Inferior parietal cortex (tissue), 1 donor: Measurements from ENCODE around the gene PRKCQ.

ENCODE experiments used
- DNase-seq: peaks from one replicate; pipeline ENCODE4 v3.0.0-alpha.2; 2016; ENCODE audit errors: extremely low spot score

Gene PRKCQ

DNA sequence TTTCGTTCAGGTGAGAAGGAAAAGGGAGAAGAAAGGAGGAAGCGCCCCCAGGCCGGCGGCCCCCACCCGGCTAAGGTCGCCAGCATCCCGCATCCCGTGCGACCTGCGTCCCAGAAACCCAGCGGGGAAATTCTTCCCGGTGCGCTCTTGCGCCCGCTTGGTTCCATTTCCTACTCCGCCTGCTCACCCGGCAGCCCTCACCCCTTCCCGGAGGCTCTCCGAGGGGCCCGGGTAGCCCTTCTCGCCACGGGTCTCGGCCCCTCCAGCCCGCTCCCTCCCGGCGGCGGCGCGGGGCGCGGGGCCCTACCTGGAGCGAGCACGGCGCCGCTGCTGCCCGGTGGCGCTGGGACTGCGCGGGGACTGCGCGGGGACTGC is at the start of gene PRKCQ:
PRKCQ (minus strand) TSS at position 373 of the 375 bp plus-strand sequence. CDS start 65,141 bp downstream, outside the sequence.
- no peak for DNase-seq

DNA sequence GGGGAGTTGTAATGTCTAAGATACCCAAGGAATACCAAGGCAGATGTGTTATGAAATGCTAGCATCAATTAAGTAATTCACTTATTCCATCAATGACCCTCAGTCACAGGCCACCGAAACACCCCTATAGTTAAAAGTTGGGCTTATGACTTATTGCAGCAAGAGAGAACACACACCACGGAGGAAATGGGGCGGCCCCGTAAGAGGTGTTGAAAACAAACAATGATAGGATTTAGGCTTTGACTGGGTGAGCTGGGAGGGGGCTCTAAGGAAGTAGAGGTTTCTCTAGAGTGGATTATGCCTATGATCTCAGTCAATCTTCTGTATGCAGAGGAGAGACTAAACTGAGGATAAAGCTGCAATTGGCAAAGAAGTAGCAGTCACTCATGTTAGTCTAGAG is 45.4 kb upstream of the PRKCQ start:
- DNase-seq, result no peak

DNA sequence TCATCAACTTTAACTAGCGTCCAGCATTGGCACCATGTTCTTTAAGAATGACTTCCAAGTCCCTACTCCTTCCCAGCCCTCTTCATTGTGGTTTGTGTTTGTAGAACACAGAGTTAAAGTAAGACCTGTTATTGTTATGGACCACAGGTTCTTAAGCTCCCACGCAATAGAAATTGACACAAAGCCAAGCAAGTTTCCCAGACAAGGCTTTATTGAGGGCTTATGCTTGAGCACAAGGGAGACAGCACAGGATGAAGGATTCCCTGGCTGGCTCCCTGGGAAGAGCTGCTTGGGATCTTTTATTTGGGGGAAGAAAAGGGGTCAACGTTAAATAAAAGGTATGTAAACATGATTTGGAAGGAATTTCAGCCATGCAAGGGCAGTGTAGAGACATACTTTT is 44.3 kb upstream of the PRKCQ start:
- no peak for DNase-seq

DNA sequence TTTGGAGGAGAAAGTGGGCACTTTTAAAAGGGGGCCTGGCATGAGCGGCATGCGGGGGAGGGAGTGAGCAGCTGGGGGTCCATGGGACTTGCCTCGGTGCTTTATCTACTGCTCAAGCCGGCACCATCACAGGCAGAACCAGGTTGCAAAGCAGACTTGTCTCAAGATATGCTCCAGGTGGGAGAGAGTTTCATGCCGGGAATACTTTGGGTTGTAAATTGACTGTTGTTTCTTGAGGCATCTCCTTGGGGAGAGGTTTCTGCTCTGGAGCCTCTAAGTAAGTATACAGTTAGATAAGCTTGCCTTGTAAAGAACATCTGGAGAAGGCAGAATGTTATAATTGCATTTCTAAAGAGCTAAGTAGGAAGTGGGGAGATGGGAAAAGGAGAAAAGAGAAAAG is 42.8 kb upstream of the PRKCQ start:
- DNase-seq, result no peak

DNA sequence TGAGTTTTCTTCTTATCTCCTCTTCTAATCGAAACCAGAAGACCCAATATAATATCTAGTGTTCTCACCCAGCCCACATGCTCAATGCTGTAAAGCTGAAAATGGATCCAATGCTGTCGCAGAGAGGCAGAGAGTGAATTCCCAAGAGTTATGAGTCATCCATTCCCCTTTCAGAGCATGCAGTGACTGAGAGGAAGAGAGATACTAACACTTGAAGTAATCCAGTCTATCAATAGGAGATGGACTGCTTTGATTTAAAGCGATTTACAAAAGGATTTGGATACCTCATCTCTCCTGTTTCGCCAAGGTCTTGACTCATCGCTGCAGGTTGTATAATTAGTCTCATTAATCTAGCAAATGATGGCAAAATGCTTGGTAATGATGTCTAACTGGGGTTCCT is 41.5 kb upstream of the PRKCQ start:
- peak; percentile 36 for DNase-seq

DNA sequence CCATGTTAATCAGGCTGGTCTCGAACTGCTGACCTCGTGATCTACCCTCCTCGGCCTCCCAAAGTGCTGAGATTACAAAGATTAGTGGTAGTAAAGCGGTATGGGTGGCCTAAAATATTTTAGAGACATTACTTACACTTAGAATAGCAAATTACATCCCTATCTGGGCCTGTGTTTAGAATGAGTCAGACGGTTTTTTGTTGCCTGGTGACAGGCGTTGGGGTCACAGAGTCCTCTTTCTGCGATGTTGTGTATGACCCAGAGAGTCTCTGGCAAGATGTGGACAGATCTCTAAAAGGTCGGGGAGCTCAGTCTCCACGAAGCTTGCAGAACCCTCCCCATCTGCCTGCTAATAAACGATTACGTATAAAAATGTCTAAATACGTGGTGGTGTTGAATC is 39.6 kb upstream of the PRKCQ start:
- DNase-seq, result no peak

DNA sequence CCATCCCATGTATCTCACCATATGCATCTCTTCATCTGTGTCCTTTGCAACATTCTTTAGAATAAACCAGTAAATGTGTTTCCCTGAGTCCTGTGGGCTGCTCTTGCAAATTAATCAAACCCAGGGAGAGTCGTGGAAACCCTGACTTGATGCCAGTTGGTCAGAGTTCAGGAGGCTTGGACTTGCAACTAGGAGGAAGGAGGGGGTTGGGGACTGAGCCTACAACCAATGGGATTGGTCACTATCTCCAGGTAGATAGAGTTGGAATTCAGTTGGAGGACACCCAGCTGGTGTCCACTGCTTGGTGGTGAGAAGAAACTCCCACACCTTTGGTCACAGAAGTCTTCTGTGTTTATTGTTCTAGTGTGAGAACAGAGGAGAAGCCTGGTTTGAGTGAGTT is 38.3 kb upstream of the PRKCQ start:
- no peak for DNase-seq

DNA sequence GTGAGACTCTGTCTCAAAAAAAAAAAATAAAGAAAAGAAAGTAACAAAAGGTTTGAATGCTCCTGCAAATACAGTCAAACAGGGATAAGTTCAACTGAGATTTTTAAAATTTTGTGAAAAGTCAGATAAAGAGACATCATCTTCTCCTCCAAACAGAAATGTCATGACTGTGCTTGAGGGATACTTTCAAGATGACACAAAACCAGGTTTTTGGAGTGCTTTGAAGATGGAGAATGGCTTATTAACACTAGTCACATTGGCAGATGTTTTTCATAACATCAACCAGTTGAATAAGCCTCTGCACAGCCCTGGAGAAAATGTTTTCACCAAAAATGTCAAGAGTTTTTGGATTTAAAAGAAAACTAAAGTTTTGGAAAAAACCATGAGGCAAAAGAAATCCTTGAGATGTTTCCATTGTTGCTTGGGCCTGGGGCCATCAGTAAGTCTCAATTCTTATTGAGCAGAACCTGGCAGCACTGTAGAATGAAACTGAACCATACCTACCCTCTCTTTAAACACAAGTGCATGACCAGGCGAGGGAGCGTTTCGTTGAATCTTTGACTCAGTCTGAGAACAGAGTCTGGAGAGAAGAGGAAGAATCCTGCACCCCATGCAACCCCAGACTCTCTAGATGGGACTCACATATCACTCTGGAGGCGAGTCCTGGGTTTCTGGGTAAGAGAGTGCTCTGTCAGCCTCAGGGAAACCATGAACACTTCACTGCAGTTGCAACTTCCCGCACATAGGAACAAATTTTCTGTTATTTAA is 37.4 kb upstream of the PRKCQ start:
- DNase-seq, result no peak

DNA sequence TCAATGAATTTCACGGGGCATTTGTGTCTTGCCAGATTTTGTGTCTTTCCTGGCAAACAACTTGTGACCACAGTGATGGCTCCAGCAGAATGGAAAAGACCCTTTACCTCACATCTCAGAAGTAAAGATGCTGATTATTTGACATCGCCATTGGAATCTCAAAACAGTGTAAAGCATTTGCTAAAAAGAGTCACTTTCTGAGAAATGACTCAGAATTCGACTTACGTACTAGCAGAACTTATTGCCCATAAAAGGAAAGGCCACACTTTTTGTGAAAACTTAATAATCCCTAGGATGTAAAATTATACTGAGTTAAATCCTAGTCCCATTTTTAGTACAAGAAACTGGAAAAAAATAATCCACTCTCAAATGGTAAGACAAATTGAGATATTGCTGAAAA is 35.9 kb upstream of the PRKCQ start:
- no peak for DNase-seq

DNA sequence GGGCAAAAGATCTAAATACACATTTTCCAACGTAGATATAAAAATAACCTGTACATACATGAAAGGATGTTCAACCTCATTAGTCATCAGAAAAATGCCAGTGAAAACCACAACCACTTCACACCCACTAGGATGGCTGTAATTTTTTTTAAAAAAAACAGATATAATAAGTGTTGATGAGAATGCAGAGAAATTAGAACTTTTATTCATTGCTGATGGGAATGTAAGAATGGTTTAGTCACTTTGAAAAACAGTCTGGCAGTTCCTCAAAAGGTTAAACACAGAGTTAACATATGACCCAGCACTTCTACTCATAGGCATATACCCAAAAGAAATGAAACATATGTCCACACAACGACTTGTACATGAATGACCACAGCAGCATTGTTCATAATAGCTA is 32.3 kb upstream of the PRKCQ start:
- DNase-seq, result no peak

DNA sequence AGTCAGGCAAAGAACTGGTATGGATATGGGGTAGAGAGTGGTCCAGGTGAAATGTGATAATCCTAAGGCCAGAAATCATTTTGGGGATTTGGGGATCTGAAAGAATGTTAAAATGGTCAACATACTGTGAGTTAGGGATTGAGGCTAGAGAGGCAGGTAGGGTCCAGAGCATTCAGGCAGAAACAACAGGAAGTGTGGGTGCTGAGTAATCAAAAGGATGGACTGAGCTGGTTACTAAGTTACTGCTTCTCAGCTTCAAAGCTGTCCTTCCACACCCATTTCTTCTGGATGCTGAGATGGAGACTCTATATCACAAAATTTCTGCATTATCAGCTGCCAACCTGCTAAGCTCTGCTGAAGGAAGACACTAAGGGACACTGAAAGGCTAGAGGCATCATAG is 30.6 kb upstream of the PRKCQ start:
- no peak for DNase-seq

DNA sequence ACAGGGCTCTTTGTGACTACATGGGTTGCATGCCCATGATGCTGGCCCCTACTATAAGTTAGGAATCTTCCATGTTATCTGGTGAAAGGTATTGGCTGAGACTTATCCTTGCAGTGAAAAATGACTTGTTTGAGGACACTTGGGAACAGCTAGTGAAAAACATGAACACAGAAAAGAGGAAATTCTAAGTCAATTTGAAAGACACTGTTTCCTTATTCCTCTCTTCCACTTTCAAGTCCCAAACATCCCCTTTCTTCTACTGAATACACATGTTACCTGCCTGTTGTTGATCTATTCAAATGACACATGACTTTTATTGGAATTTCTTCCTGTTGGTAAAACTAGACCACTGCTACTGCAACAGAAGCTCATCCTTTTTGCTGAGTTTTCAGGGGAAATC is 29.5 kb upstream of the PRKCQ start:
- no peak for DNase-seq

DNA sequence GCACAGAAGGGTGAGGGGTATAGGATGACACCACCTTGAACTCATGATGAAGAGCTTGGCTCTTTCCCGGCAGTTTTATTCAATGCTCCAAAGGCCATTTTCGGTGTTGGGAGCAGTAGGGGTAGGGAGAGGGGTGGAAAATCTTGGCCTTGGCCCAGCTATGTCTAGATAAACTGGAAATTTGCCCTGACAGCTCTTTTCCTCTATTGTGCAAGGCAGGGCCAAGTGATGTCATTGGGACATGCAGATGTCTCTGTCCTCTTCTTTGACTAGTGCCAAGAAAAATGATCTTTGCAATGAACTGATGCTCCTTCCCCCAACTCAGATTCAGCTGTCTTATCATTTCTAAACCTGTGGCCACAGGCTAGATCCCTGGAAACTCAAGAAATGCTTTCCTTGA is 27.7 kb upstream of the PRKCQ start:
- peak; percentile 83 for DNase-seq

DNA sequence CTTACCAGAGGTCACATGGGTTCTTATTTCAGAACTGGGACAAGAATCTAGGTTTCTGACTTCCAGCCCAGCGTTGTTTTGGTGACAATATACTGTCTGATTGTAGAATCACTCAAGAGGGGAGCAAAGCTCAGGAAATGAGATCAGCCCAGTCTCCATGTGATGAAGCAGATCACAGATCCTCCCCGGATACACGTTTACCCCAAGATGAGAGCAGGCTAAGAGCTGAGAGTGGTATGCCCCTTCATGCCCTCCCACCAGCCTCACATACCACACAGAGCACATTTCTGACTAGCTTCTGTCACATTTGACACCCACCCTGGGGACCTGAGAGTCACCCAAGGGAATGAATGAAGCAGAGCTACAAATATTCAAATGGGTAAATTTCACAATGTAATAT is 27.1 kb upstream of the PRKCQ start:
- DNase-seq, result no peak

DNA sequence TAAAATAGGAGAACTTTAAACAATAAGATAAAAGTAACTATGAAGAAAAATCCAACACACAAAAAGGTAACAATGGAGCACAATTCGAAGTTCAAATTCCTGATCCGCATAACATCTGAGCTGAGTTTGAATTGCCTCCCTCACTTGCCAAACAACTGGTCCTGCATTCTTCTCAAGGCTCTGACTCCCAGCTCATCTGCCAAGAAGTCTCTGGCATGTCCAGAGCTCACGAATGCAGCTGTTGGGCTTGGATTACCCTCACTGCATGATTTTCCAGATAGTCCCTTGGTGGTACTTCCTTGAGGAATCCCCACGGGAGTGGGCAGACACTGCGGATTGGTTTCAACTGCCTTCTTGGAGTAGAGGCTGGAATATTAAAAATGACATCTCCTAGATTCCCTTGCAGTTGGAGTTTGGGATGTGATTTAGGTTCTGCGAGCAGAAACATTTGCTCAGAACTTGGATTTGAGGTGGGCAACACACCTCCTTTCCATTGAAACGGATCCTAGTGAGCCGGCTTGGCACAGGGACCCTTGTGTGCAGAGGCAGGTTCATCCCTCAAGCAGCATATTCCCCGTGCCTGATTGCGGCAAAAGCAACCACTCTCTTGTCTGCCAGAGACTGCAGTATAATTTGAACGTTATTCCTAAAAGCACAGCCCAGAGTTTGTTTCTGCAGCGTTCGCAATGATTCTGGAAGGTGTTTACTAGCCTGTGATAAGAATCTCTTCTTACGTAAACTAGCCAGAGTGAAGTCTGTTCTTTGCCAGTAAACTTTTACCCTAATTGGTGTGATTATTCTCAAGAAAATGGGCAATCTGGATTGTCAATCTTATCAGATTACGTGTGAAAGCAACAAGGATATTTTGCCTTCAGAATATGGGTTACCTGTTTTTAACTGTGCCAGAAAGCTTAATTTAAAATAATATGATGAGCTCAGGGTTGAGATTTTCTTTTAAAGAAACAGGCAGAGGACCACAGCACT is 23.4 kb upstream of the PRKCQ start:
- peak; percentile 50 for DNase-seq

DNA sequence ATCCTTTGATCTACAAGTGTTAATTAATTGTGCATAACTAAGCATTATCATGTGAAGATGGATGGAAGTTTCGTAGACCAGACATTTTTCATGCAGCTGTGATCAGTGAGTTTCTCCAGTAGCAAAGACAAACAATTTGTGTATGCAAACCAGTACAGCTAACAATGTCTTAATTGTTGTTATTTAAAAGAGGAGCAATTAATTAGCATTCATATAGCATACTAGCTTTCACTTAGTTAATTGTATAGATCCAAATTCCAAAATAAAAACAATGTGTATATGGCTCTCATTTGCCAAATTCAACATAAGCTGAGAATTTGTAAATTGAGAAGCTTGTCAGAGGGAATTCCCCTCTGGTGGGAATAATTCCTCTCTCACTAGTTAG is 22.6 kb upstream of the PRKCQ start:
- DNase-seq, result peak; percentile 55

DNA sequence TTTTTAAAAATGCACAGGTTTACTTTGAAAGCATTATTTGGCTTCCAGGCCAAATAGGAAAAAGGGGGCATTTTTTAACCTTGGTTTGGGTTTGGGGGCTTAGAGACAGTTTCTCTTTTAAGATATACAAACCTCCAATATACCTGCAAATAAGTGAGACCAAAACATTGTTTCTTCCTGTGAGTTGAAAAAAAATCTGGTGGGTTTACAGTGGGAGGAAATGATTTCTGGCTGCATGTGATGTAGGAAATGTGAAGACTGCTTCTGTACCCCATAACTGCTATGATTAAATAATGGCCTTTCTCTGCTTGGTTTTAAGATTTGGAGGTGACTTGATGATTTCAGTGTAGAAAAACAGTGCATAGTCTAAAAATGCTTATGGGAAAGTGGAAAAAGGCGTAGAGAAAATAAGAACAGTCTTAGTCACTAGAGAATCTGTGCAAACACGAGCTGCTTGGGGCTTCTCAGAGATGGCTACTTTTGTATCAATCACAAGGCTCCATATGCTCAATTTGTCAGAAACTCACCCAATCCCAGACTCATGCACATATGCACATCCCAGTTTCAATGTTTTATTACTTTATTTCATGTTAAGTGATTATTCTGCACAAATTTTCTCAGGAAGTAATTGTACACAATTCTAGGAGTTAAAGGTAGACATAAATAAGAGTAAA is 22.1 kb upstream of the PRKCQ start:
- DNase-seq, result no peak

DNA sequence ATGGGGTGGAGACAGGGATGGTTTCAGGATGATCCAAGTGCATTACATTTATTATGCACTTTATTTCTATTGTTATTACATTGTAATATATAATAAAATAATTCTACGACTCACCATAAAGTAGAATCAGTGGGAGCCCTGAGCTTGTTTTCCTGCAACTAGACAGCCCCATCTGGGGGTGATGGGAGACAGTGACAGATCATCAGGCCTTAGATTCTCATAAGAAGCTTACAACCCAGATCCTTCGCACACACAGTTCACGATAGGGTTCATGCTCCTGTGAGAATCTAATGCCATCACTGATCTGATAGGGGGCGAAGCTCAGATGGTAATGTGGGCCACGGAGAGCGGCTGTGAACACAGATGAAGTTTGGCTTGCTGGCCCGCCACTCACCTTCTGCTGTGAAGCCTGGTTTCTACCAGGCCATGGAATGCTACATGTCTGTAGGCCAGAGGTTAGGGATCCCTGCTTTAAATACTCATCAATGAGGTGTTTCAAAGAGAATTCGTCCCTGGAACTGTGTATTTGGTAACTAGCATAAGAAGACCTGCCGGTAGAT is 21.2 kb upstream of the PRKCQ start:
- no peak for DNase-seq

DNA sequence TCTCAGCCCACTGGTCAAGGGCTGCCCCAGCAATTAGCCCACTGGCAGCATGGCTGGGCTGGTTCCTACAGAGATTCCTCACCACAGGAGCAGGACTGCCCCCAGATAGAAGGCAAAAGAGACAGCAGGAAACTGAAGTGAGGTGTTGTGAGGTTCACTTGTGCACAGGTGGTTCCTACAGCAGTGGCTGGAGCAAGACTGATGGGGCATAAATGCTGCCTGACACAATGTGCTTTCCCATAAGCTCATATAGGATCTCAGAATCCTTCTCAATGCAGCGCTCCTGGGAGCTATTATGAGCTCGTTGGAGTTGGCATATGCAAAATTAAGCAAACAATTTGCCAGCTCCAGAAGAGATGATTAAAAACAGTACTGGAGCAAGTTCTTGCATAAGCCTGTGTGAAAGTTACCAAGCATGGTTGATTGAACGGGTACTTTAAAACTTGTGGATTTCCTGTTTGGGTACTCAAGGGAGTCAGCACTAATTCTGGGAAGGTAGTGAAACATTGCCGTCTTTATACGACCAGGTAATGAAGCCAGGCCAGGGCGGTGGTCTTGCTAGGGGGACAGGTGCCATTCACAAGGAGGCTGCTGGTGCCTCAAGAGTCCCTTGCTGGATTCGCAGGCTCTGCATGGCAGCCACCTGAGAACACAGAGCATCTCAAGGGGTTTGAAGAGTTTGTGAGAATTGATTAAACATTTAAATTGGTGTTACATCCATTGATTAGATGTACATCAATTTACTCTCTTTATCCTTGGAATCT is 20.3 kb upstream of the PRKCQ start:
- no peak for DNase-seq

DNA sequence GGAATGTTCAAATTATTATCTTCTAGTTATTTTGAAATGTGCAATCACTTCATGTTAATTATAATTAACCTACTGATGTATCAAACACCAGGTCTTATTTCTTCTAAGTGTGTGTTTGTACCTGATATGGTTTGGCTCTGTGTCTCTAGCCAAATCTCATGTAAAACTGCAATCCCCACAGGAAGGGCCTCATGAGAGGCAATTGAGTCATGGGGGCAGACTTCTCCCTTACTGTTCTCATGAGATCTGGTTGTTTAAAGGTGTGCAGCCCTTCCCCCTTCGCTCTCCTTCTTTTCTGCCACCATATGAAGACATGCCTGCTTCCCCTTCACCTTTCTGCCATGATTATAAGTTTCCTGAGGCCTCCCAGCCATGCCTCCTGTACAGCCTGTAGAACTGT is 18.6 kb upstream of the PRKCQ start:
- DNase-seq, result no peak

DNA sequence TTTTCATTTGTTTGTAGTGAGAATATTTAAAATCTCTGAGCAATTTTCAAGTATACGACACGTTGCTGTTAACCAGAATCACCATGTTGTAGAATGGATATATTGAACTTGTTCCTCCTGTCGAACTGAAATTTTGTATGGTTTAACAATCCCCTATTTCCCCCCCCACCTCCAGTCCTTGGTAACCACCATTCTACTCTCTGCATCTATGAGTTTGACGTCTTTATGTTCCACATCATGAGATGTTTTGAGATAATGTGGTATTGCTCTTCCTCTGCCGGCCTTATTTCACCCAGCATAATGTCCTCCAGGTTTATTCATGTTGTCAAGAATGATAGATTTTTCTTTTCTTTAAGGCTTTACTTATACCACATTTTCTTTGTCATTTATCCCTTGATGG is 17.4 kb upstream of the PRKCQ start:
- no peak for DNase-seq
